PC-9 (cell line): ENCODE results near the gene TAAR2. TPM values are rescaled to one million over a fixed set of nuclear protein-coding genes. Genes with fewer than 3 reads are reported as not detected.

ENCODE experiments used
- BruUV-seq: library from RNA; stranded (reverse); fragments of 400-500 nt; replicated peaks from 2 replicates; lab custom pipeline; 2021; lab: Mats Ljungman, UMichigan
- CTCF ChIA-PET: fragments of 300-600 bp; sonication (Branson Sonifier 250); formaldehyde crosslinking; loops from one replicate; lab custom pipeline; 2022; ENCODE audit warnings: antibody characterized with exemption; lab: Charles Lee
- POLR2A ChIA-PET: fragments of 300-600 bp; sonication (Branson Sonifier 250); formaldehyde crosslinking; loops from one replicate; lab custom pipeline; 2022; ENCODE audit warnings: antibody characterized with exemption; ENCODE audit not compliant: unreplicated experiment; lab: Charles Lee
- DNase-seq, 2 experiments: peaks; one replicate each; pipeline versions ENCODE4 v3.0.0 to v3.0.0-alpha.2; 2015 to 2022; ENCODE audit warnings: mixed read lengths in 1 of 2
- H2AFZ ChIP-seq: fragments of 200-600 bp; sonication (generic); 2 replicates; pipeline ENCODE4 v1.8.1; 2017; ENCODE audit warnings: antibody characterized with exemption
- H3F3A ChIP-seq: fragments of 200-600 bp; sonication (generic); 2 replicates; pipeline ENCODE4 v1.8.1; 2017; ENCODE audit warnings: antibody characterized with exemption, mild to moderate bottlenecking, low read depth; ENCODE audit not compliant: insufficient read depth
- H3K27ac ChIP-seq: fragments of 200-600 bp; sonication (generic); 2 replicates; pipeline ENCODE4 v1.6.1; 2016; ENCODE audit warnings: mixed run types
- H3K27me3 ChIP-seq: fragments of 200-600 bp; sonication (generic); 2 replicates; pipeline ENCODE4 v1.6.1; 2016; ENCODE audit warnings: low read depth, mixed run types; ENCODE audit not compliant: insufficient read depth
- H3K36me3 ChIP-seq: fragments of 200-600 bp; sonication (generic); 2 replicates; pipeline ENCODE4 v1.6.1; 2016; ENCODE audit warnings: low read depth, mixed run types
- H3K4me1 ChIP-seq: fragments of 200-600 bp; sonication (generic); replicated peaks from 2 replicates; pipeline ENCODE4 v1.6.1; 2016; ENCODE audit warnings: mixed run types; ENCODE audit not compliant: insufficient read depth
- H3K4me2 ChIP-seq: fragments of 200-600 bp; sonication (generic); 2 replicates; pipeline ENCODE4 v1.6.1; 2017; ENCODE audit warnings: mixed run types
- H3K4me3 ChIP-seq: fragments of 200-600 bp; sonication (generic); 2 replicates; pipeline ENCODE4 v1.6.1; 2016; ENCODE audit warnings: mixed run types
- H3K79me2 ChIP-seq: fragments of 200-600 bp; sonication (generic); 2 replicates; pipeline ENCODE4 v1.6.1; 2017; ENCODE audit warnings: low read depth, mixed run types
- H3K9me2 ChIP-seq: fragments of 200-600 bp; sonication (generic); 2 replicates; pipeline ENCODE4 v1.8.1; 2017; ENCODE audit warnings: mild to moderate bottlenecking; ENCODE audit not compliant: insufficient read depth
- H3K9me3 ChIP-seq: fragments of 200-600 bp; sonication (generic); 2 replicates; pipeline ENCODE4 v1.8.1; 2016; ENCODE audit warnings: low read depth; ENCODE audit not compliant: insufficient read depth
- H4K20me1 ChIP-seq: fragments of 200-600 bp; sonication (generic); 2 replicates; pipeline ENCODE4 v1.8.1; 2017; ENCODE audit not compliant: insufficient read depth
- EZH2 ChIP-seq: fragments of 200-600 bp; sonication (generic); IDR thresholded peaks from 2 replicates; pipeline ENCODE4 v1.8.0; 2017; ENCODE audit warnings: antibody characterized with exemption, low read depth
- intact Hi-C: fragments of 100-400 bp; cut with micrococcal nuclease; formaldehyde crosslinking; loops from one replicate; pipeline ENCODE4 v1.10.0; 2022; ENCODE audit not compliant: unreplicated experiment
- total RNA-seq: library from RNA; stranded (reverse); gene quantifications from 2 replicates; pipeline ENCODE4 v1.2.3, GENCODE V29; 2021
- TF ChIP-seq, protein P1 (sequence below): fragments of 200-600 bp; sonication (generic); conservative IDR thresholded peaks from 2 replicates; pipeline ENCODE4 v1.6.1; 2017; ENCODE audit warnings: mixed run types, antibody characterized with exemption, mild to moderate bottlenecking, moderate library complexity

Gene TAAR2
- total RNA-seq, 1 experiment from 2014 or later = not detected

DNA sequence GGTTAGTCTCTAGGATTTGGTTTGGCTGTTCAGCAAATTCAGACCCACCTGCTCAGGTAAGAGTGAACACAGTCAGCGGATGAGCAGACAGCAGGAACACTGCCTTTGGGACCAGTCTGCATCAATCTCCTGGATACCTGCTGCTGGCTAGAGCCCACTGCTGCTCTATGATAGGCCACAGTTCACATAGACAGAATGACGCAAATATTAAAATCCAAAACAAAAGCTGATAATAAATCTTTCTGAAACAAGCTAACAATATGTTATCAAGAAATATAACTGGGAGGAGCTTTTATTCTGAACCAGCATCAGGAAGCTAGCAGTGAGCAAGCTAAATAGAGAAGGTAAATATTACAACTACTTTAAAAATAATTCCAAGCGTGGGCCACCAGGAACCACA, 35.0 kb upstream of the TAAR2 start, which contains the start of gene TAAR1:
TAAR1 (minus strand) TSS at position 101 of the 400 bp plus-strand sequence. CDS start 13,179 bp downstream, outside the sequence.
- H3K36me3 ChIP-seq = no peaks in the 10 kb centered on the region
- H3K79me2 ChIP-seq = no peaks in the 10 kb centered on the region
- intact Hi-C loops = no loop called here
- no peak within 1 kb of the TSS for H3K4me2 ChIP-seq
- no peak for DNase-seq
- POLR2A ChIA-PET = no interaction called here
- no peaks in the 10 kb centered on the region for H3F3A ChIP-seq
- no peaks in the 10 kb centered on the region; the same call in 1 of the 2 replicates for H3K9me2 ChIP-seq
- BruUV-seq = no TSS peak
- H3K4me1 ChIP-seq = no peaks in the 10 kb centered on the region
- H3K27ac ChIP-seq = no peak within 1 kb of the TSS
- no peaks in the 10 kb centered on the region; the same call in 1 of the 2 replicates for H3K9me3 ChIP-seq
- H3K4me3 ChIP-seq = no peak within 1 kb of the TSS
- CTCF ChIA-PET = no interaction called here
- no peaks in the 10 kb centered on the region for H3K27me3 ChIP-seq
- TF ChIP-seq, protein P1, sequence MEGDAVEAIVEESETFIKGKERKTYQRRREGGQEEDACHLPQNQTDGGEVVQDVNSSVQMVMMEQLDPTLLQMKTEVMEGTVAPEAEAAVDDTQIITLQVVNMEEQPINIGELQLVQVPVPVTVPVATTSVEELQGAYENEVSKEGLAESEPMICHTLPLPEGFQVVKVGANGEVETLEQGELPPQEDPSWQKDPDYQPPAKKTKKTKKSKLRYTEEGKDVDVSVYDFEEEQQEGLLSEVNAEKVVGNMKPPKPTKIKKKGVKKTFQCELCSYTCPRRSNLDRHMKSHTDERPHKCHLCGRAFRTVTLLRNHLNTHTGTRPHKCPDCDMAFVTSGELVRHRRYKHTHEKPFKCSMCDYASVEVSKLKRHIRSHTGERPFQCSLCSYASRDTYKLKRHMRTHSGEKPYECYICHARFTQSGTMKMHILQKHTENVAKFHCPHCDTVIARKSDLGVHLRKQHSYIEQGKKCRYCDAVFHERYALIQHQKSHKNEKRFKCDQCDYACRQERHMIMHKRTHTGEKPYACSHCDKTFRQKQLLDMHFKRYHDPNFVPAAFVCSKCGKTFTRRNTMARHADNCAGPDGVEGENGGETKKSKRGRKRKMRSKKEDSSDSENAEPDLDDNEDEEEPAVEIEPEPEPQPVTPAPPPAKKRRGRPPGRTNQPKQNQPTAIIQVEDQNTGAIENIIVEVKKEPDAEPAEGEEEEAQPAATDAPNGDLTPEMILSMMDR = no peak
- no peak for TF ChIP-seq EZH2
- H4K20me1 ChIP-seq = no peaks in the 10 kb centered on the region
- H2AFZ ChIP-seq = no peak within 1 kb of the TSS

DNA sequence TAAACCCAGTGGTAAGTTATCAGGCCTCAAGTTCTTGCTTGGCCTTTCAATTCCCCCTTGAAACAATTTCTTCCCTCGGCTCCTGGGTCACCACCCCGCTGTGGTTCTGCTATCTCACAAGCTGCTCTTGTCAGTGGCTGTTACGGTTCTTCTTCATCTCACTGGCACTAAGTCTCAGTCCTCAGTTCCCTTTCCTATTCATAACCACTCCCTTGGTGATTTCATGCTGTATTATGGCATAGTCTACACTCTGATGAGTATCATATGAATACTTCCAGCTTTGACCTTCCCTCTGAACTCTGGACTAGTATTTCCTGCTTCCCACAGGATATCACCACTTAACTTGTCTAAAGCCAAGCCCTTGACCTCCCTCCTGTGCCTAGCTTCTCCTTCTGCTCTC, 27.0 kb upstream of the TAAR2 start:
- Histone ChIP-seq H3K4me3 (no peak overlapping the region), H3K4me1 (peaks cover 26% of the 10 kb centered on the region), H3K27me3 (no peaks in the 10 kb centered on the region), H3K36me3 (no peaks in the 10 kb centered on the region), H3K9me2 (no peaks in the 10 kb centered on the region), H3K79me2 (no peaks in the 10 kb centered on the region), H3K9me3 (peaks cover 10% of the 10 kb centered on the region; the same call in 1 of the 2 replicates), H2AFZ (peak overlapping the region; percentile 6; the same call in 1 of the 2 replicates), H3K4me2 (peak overlapping the region; percentile 1; the same call in 1 of the 2 replicates), H3F3A (peaks cover 7% of the 10 kb centered on the region; the same call in 1 of the 2 replicates), H4K20me1 (no peaks in the 10 kb centered on the region), H3K27ac (peak overlapping the region; percentile 59)
- POLR2A ChIA-PET = interaction anchor here (0.6 kb wide), 1 partner anchor 13 kb away, joined by 5 read pairs; no protein-coding TSS in a partner anchor
- TF ChIP-seq, protein P1 = no peak
- TF ChIP-seq EZH2 = no peak
- BruUV-seq = no TSS peak
- CTCF ChIA-PET = no interaction called here
- no peak for DNase-seq
- intact Hi-C loops = no loop called here

DNA sequence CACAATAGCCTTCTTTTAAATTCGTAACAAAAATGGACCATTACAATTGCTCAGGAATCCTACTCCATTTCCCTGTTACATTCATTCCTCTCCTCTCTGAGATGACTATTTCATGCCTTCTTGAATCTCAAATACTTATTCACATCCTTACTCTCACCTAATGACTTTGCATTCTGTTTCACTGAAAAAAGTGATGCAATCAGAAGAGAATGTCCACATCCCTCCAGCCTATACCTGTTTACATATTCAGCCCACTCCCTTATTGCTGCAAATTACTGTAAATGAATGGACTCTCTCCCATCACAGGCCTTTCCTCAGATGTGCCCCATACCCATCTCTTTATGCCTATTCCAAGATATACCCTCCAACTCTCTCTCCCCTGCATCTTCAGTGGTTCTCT, 26.4 kb upstream of the TAAR2 start:
- intact Hi-C loops = no loop called here
- BruUV-seq = no TSS peak
- ChIA-PET POLR2A (interaction anchor here (0.6 kb wide), 1 partner anchor 14 kb away, joined by 5 read pairs; no protein-coding TSS in a partner anchor), CTCF (no interaction called here)
- H3K27me3 ChIP-seq = no peaks in the 10 kb centered on the region
- H3F3A ChIP-seq = peaks cover 7% of the 10 kb centered on the region; the same call in 1 of the 2 replicates
- peak overlapping the region; percentile 6; the same call in 1 of the 2 replicates for H2AFZ ChIP-seq
- TF ChIP-seq, protein P1 = no peak
- TF ChIP-seq EZH2 = no peak
- no peaks in the 10 kb centered on the region for H3K79me2 ChIP-seq
- no peaks in the 10 kb centered on the region for H3K36me3 ChIP-seq
- peak in 1 of 2 experiments; percentile 49 for DNase-seq
- peaks cover 26% of the 10 kb centered on the region for H3K4me1 ChIP-seq
- peaks cover 10% of the 10 kb centered on the region; the same call in 1 of the 2 replicates for H3K9me3 ChIP-seq
- no peaks in the 10 kb centered on the region for H3K9me2 ChIP-seq
- no peaks in the 10 kb centered on the region for H4K20me1 ChIP-seq
- peak overlapping the region; percentile 1; the same call in 1 of the 2 replicates for H3K4me2 ChIP-seq
- no peak overlapping the region for H3K4me3 ChIP-seq
- peak overlapping the region; percentile 59 for H3K27ac ChIP-seq
